K562 (cell line): ENCODE data around the gene DTX3. TPM values are rescaled to one million over a fixed set of nuclear protein-coding genes. Genes with fewer than 3 reads are reported as not detected.
A peak's percentile ranks its signal among the peaks of the same experiment; 100 is the strongest.

Source experiments
- BMI1 ChIP-seq: fragments of 150-350 bp; IDR thresholded peaks from 2 replicates; pipeline ENCODE4 v1.6.1; 2014; ENCODE audit warnings: low read length
- CGGBP1 ChIP-seq: fragments of 250-450 bp; sonication (Bioruptor Pico); IDR thresholded peaks from 2 replicates; pipeline ENCODE4 v1.9.0; 2021; ENCODE audit warnings: mild to moderate bottlenecking
- DLX4 ChIP-seq: fragments of 250-450 bp; sonication (Bioruptor Pico); IDR thresholded peaks from 2 replicates; pipeline ENCODE4 v1.6.1; 2021; ENCODE audit warnings: mild to moderate bottlenecking
- EP300 ChIP-seq: IDR thresholded peaks from 2 replicates; pipeline ENCODE4 v1.6.1; 2012; ENCODE audit warnings: low read length, improper control_type of control experiment
- ETS1 ChIP-seq: conservative IDR thresholded peaks from 2 replicates; pipeline ENCODE4 v1.6.1; 2011; ENCODE audit warnings: low read depth, mild to moderate bottlenecking, low read length; ENCODE audit not compliant: control insufficient read depth
- HLTF ChIP-seq: fragments of 450-650 bp; IDR thresholded peaks from 2 replicates; pipeline ENCODE4 v1.6.1; 2016
- MCM7 ChIP-seq, 2 experiments: fragments of 450-650 bp; IDR thresholded peaks; 2 replicates each; pipeline ENCODE4 v1.6.1; 2016 to 2018
- NELFE ChIP-seq: IDR thresholded peaks from 2 replicates; pipeline ENCODE4 v1.6.1; 2011; ENCODE audit warnings: mild to moderate bottlenecking; ENCODE audit not compliant: insufficient read depth, insufficient read length
- RBM34 ChIP-seq: fragments of 200-400 bp; formaldehyde crosslinking; IDR thresholded peaks from 2 replicates; pipeline ENCODE4 v1.6.1; 2018; ENCODE audit warnings: low read length, borderline replicate concordance; ENCODE audit not compliant: insufficient read depth
- TAF1 ChIP-seq: IDR thresholded peaks from 2 replicates; pipeline ENCODE4 v1.6.1; 2011; ENCODE audit warnings: mild to moderate bottlenecking, low read length, moderate library complexity; ENCODE audit not compliant: insufficient read depth, control insufficient read depth, severe bottlenecking; ENCODE audit errors: extremely low read depth
- THAP7 ChIP-seq: fragments of 250-450 bp; sonication (Bioruptor Pico); IDR thresholded peaks from 2 replicates; pipeline ENCODE4 v1.5.0; 2021
- TSC22D4 ChIP-seq: fragments of 450-650 bp; IDR thresholded peaks from 2 replicates; pipeline ENCODE4 v1.6.1; 2016; ENCODE audit warnings: missing genetic modification characterization, missing biosample characterization, control low read depth
- U2AF1 ChIP-seq: fragments of 200-400 bp; formaldehyde crosslinking; optimal IDR thresholded peaks from 2 replicates; pipeline ENCODE3; 2017; ENCODE audit warnings: mild to moderate bottlenecking, low read depth, low read length, moderate library complexity
- ZNF639 ChIP-seq, 2 experiments: fragments of 200-800 bp in 1 of 2; sonication (Bioruptor generic) in 1 of 2; sonication (generic) in 1 of 2; formaldehyde crosslinking in 1 of 2; IDR thresholded peaks in 1 of 2; conservative IDR thresholded peaks in 1 of 2; 2 replicates each; pipeline versions ENCODE4 v1.5.0 to v1.6.1; 2016 to 2020; ENCODE audit warnings: missing compliant biosample characterization in 1 of 2, missing genetic modification characterization in 1 of 2, missing genetic modification reagents in 1 of 2
- polyA plus RNA-seq, 8 experiments: library from polyadenylated mRNA; depleted of rRNA in 4 of 8; stranded (reverse) in 5 of 8; unstranded in 3 of 8; fragments of >200 nt; fragmentation: Nextera tagmentation in 2 of 8; fragmentation: Illumina TruSeq in 1 of 8; extraction: Ambion mirVana in 2 of 8; extraction: Trizol in 1 of 8; gene quantifications; 2 replicates each; pipeline versions ENCODE4 v1.2.1 to v1.2.3, GENCODE V29; 2011 to 2014; ENCODE audit warnings: inconsistent platforms in 1 of 8, missing spikeins in 1 of 8
- total RNA-seq, 7 experiments: library from RNA; depleted of rRNA in 6 of 7; stranded (reverse); fragments of >200 nt in 6 of 7; fragmentation: Illumina TruSeq in 2 of 7; extraction: Trizol in 2 of 7; gene quantifications; 2 replicates each; pipeline versions ENCODE4 v1.2.1 to v1.2.3, GENCODE V29; 2011 to 2021; ENCODE audit warnings: low replicate concordance in 1 of 7
- TF ChIP-seq, protein P1 (sequence below): fragments of 450-650 bp; formaldehyde crosslinking; conservative IDR thresholded peaks from 2 replicates; pipeline ENCODE4 v1.4.0; 2022; ENCODE audit warnings: mild to moderate bottlenecking, missing genetic modification characterization
- TF ChIP-seq, protein P2 (sequence below), 2 experiments: fragments of 450-650 bp; IDR thresholded peaks; 2 replicates each; pipeline ENCODE4 v1.6.1; 2018; ENCODE audit warnings: mild to moderate bottlenecking in 2 of 2, low read depth in 1 of 2; ENCODE audit not compliant: partially characterized antibody in 2 of 2

The DTX3 gene
- total and polyA plus RNA-seq, 9 of the 15 experiments (the other 6 are each of a cell fraction or from before 2014, with no cell fraction given) = 0.03 to 0.09 (median 0.06) TPM; not detected in 6

DNA sequence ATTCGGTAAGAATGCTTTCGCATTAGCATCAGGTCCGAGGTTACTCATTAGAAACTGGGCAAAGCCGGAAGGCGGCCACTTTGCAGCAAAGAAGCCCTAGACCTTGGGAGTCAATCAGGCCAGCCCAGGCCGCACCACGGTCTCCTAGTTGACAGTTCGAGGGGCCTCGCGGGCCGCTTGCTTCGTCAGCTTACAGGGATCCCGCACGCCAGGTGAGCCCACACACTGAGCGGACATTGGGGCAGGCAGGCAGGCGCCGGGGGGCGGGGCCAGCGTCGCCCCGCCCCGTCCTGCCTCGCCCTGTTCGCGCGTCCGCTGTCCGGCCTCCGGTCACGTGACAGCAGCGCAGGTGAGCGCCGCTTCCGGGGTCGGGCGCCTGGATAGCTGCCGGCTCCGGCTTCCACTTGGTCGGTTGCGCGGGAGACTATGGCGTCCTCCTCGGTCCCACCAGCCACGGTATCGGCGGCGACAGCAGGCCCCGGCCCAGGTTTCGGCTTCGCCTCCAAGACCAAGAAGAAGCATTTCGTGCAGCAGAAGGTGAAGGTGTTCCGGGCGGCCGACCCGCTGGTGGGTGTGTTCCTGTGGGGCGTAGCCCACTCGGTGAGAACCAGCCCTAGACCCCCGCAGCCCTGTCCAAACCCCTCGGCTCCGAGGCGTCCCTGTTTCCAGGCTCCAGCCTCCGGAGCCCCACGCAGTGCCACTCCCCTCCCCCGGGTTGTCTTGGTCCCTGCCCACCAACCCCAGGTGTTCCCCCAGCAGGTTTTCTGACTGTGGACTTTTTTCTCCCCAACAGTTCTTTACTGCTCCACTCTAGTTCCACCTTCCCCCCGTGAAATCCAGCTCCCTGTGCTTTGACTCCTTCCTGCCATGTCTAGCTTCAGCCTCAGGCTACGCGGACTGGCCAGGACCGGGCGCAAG is 13.5 kb upstream of the DTX3 start, which contains the start of gene PIP4K2C (continued):
- TF ChIP-seq, protein P1, sequence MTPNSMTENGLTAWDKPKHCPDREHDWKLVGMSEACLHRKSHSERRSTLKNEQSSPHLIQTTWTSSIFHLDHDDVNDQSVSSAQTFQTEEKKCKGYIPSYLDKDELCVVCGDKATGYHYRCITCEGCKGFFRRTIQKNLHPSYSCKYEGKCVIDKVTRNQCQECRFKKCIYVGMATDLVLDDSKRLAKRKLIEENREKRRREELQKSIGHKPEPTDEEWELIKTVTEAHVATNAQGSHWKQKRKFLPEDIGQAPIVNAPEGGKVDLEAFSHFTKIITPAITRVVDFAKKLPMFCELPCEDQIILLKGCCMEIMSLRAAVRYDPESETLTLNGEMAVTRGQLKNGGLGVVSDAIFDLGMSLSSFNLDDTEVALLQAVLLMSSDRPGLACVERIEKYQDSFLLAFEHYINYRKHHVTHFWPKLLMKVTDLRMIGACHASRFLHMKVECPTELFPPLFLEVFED (CRISPR knock-in tag) = no peak
- no peak for TF ChIP-seq MCM7 (IDR thresholded peaks at IDR 0.05)
- no peak for TF ChIP-seq HLTF
- no peak for TF ChIP-seq BMI1
- TF ChIP-seq TSC22D4 (tag) = no peak
- peak; percentile 87 for TF ChIP-seq ETS1
- no peak for TF ChIP-seq ZNF639 (CRISPR knock-in tag; conservative IDR thresholded peaks at IDR 0.05 in 1 of 2, IDR thresholded peaks at IDR 0.05 in 1 of 2)
- no peak for TF ChIP-seq RBM34
- no peak for TF ChIP-seq NELFE
- no peak for TF ChIP-seq THAP7
- TF ChIP-seq EP300 = no peak
- TF ChIP-seq, protein P2, sequence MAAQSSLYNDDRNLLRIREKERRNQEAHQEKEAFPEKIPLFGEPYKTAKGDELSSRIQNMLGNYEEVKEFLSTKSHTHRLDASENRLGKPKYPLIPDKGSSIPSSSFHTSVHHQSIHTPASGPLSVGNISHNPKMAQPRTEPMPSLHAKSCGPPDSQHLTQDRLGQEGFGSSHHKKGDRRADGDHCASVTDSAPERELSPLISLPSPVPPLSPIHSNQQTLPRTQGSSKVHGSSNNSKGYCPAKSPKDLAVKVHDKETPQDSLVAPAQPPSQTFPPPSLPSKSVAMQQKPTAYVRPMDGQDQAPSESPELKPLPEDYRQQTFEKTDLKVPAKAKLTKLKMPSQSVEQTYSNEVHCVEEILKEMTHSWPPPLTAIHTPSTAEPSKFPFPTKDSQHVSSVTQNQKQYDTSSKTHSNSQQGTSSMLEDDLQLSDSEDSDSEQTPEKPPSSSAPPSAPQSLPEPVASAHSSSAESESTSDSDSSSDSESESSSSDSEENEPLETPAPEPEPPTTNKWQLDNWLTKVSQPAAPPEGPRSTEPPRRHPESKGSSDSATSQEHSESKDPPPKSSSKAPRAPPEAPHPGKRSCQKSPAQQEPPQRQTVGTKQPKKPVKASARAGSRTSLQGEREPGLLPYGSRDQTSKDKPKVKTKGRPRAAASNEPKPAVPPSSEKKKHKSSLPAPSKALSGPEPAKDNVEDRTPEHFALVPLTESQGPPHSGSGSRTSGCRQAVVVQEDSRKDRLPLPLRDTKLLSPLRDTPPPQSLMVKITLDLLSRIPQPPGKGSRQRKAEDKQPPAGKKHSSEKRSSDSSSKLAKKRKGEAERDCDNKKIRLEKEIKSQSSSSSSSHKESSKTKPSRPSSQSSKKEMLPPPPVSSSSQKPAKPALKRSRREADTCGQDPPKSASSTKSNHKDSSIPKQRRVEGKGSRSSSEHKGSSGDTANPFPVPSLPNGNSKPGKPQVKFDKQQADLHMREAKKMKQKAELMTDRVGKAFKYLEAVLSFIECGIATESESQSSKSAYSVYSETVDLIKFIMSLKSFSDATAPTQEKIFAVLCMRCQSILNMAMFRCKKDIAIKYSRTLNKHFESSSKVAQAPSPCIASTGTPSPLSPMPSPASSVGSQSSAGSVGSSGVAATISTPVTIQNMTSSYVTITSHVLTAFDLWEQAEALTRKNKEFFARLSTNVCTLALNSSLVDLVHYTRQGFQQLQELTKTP (IDR thresholded peaks at IDR 0.05; ENCODE audit: low read depth in 1 of 2, partially characterized antibody in 2 of 2) = no peak
- TF ChIP-seq DLX4 = no peak
- TF ChIP-seq CGGBP1 (CRISPR knock-in tag) = no peak
- TF ChIP-seq TAF1 = peak; percentile 72
- TF ChIP-seq U2AF1 = peak; percentile 66
